Endothelial cell (in vitro differentiated cells): ENCODE data around the gene AMELX. TPM values are rescaled to one million over a fixed set of nuclear protein-coding genes. Genes with fewer than 3 reads are reported as not detected.

ENCODE experiments used
- DNase-seq: peaks from one replicate; pipeline ENCODE4 v3.0.0; 2021; ENCODE audit warnings: low spot score
- H3K27ac Mint-ChIP-seq: one replicate; pipeline ENCODE4 v1.8.0; 2021; ENCODE audit warnings: mixed read lengths, inconsistent platforms; ENCODE audit not compliant: unreplicated experiment
- H3K27me3 Mint-ChIP-seq: one replicate; pipeline ENCODE4 v1.8.0; 2021; ENCODE audit warnings: mild to moderate bottlenecking, moderate library complexity, mixed read lengths, inconsistent platforms; ENCODE audit not compliant: unreplicated experiment
- H3K36me3 Mint-ChIP-seq: one replicate; pipeline ENCODE4 v1.8.0; 2021; ENCODE audit warnings: mild to moderate bottlenecking, low read depth, mixed read lengths, inconsistent platforms; ENCODE audit not compliant: unreplicated experiment
- H3K4me1 Mint-ChIP-seq: one replicate; pipeline ENCODE4 v1.8.0; 2021; ENCODE audit warnings: mild to moderate bottlenecking, mixed read lengths, inconsistent platforms; ENCODE audit not compliant: unreplicated experiment
- H3K4me3 Mint-ChIP-seq: one replicate; pipeline ENCODE4 v1.8.0; 2021; ENCODE audit warnings: mild to moderate bottlenecking, mixed read lengths, inconsistent platforms; ENCODE audit not compliant: unreplicated experiment
- H3K9me3 Mint-ChIP-seq: one replicate; pipeline ENCODE4 v1.8.0; 2021; ENCODE audit warnings: mixed read lengths, inconsistent platforms; ENCODE audit not compliant: unreplicated experiment
- total RNA-seq: library from RNA; stranded (reverse); fragmentation: NEBNext Ultra II Directional; extraction: Animal tissue kit (Norgen Biotek cat#: 25700); gene quantifications from one replicate; pipeline ENCODE4 v1.2.1, GENCODE V29; 2021; ENCODE audit not compliant: unreplicated experiment
- TF ChIP-seq, protein P1 (sequence below): fragments of 200-600 bp; sonication (generic); IDR thresholded peaks from one replicate; pipeline ENCODE4 v1.5.0; 2021; ENCODE audit warnings: antibody characterized with exemption; ENCODE audit not compliant: unreplicated experiment

AMELX gene
- total RNA-seq, 1 donor from 2014 or later: not detected

DNA sequence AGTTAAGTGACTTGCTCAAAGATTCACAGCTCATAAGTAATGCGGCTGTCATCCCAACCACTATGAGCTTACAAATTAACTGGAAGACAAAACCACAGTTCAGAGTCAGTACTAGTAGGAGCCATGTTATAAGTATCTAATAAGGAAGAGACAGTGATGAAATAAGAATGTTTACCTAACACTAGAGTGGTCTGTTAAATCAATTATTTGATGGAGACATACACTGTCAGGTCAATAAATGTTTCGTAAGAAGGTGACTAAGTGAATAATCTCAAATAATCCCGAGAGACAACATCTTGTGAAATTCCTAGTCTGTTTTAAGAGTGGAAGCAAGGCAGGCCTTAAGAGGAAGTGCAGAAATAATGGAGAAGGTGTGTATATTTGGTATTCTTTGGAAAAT, 25.8 kb upstream of the AMELX start:
- Mint-ChIP-seq H3K36me3 (no peaks in the 10 kb centered on the region), H3K27me3 (no peaks in the 10 kb centered on the region), H3K4me1 (no peaks in the 10 kb centered on the region), H3K27ac (no peak overlapping the region), H3K4me3 (no peak overlapping the region), H3K9me3 (no peaks in the 10 kb centered on the region)
- DNase-seq: no peak
- TF ChIP-seq, protein P1, sequence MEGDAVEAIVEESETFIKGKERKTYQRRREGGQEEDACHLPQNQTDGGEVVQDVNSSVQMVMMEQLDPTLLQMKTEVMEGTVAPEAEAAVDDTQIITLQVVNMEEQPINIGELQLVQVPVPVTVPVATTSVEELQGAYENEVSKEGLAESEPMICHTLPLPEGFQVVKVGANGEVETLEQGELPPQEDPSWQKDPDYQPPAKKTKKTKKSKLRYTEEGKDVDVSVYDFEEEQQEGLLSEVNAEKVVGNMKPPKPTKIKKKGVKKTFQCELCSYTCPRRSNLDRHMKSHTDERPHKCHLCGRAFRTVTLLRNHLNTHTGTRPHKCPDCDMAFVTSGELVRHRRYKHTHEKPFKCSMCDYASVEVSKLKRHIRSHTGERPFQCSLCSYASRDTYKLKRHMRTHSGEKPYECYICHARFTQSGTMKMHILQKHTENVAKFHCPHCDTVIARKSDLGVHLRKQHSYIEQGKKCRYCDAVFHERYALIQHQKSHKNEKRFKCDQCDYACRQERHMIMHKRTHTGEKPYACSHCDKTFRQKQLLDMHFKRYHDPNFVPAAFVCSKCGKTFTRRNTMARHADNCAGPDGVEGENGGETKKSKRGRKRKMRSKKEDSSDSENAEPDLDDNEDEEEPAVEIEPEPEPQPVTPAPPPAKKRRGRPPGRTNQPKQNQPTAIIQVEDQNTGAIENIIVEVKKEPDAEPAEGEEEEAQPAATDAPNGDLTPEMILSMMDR: no peak

DNA sequence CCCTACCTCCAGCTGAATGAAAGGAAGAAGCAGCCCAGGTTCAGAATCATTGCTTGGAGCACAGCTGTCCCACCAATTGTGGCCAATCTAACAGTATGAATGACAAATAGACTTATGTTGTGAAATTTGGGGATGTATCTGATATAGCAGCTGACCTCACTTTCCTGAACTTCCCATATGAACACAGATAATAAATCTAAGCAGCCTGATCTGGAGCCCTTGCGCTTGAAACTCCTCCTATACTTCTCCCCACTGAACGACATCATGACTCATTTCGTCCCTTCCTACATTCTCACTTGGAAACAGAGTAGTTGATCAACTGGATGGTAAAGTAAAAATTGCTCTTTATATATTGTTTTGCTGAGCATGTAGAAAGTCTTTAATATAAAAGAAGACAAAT, 24.2 kb upstream of the AMELX start:
- H3K27me3 Mint-ChIP-seq: no peaks in the 10 kb centered on the region
- no peaks in the 10 kb centered on the region for H3K36me3 Mint-ChIP-seq
- no peak overlapping the region for H3K4me3 Mint-ChIP-seq
- TF ChIP-seq, protein P1: no peak
- no peak overlapping the region for H3K27ac Mint-ChIP-seq
- no peaks in the 10 kb centered on the region for H3K9me3 Mint-ChIP-seq
- no peak for DNase-seq
- no peaks in the 10 kb centered on the region for H3K4me1 Mint-ChIP-seq

GRCh38 chrX:11269996-11270395, 23.2 kb upstream of the AMELX start:
- Mint-ChIP-seq H3K9me3 (no peaks in the 10 kb centered on the region), H3K4me3 (no peak overlapping the region), H3K36me3 (no peaks in the 10 kb centered on the region), H3K4me1 (no peaks in the 10 kb centered on the region), H3K27me3 (no peaks in the 10 kb centered on the region), H3K27ac (no peak overlapping the region)
- TF ChIP-seq, protein P1: no peak
- DNase-seq: no peak

GRCh38 chrX:11272290-11272689, 20.9 kb upstream of the AMELX start:
- H3K4me3 Mint-ChIP-seq: no peak overlapping the region
- no peaks in the 10 kb centered on the region for H3K36me3 Mint-ChIP-seq
- no peaks in the 10 kb centered on the region for H3K27me3 Mint-ChIP-seq
- no peaks in the 10 kb centered on the region for H3K9me3 Mint-ChIP-seq
- H3K4me1 Mint-ChIP-seq: no peaks in the 10 kb centered on the region
- no peak overlapping the region for H3K27ac Mint-ChIP-seq
- TF ChIP-seq, protein P1: no peak
- no peak for DNase-seq

DNA sequence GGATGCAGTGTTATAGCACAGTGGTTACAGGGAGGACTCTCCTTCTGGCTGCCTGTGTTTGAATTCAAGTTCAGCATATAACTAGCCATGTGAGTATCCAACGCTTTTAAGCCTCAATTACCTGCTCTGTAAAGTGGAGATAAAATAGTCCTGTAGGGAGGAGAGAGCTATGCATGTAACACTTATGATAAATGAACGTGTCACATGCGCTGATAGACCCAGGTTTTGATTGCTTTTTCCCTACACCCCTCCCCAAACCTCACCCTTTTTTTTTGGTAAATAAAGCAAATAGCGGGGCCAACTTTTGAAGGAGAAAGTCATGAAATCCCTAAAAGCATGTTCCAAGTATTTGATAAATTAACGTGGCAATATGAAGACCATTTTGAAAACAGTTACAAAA, 20.4 kb upstream of the AMELX start:
- no peak for DNase-seq
- H3K27ac Mint-ChIP-seq: no peak overlapping the region
- H3K9me3 Mint-ChIP-seq: no peaks in the 10 kb centered on the region
- no peaks in the 10 kb centered on the region for H3K27me3 Mint-ChIP-seq
- H3K4me3 Mint-ChIP-seq: no peak overlapping the region
- H3K4me1 Mint-ChIP-seq: no peaks in the 10 kb centered on the region
- TF ChIP-seq, protein P1: no peak
- H3K36me3 Mint-ChIP-seq: no peaks in the 10 kb centered on the region
